HG02798 (cell line): ENCODE measurements around the gene TUBGCP2.

Experiments used
- ATAC-seq: cut with Tn5 transposase; IDR thresholded peaks from one replicate; pipeline ENCODE4 v1.9.1; 2021; ENCODE audit warnings: mild to moderate bottlenecking; ENCODE audit not compliant: unreplicated experiment, poor library complexity

The TUBGCP2 gene

DNA sequence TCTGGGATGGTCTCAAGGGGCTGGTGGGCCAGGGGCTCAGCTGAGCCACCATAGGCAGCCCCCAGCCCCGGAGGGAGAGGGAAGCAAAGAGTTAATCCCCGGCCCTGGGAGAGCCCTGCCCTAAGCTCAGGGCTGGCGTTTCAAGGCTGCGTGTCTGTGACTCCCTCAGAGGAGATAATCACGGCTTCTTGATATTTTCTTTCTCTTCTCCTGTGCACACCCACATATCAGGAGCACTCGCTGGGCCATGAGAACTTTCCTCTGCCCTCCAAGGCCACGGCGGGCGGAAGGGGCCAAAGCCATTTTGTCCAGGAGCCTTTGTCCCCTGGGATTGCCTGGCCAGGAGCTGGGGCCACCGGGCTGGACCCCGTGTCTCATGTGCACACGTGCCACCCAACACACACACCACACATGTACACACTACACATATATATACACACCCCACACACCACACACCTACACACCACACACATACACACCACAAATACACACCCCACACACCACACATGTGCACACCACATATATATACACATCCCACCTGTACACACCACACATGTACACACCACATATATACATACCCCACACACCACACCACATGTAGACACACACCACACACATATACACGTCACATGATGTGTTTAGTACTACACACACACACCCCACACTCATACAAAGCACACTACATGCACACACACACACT is 54.1 kb downstream of the TUBGCP2 start:
- ATAC-seq, result no peak

DNA sequence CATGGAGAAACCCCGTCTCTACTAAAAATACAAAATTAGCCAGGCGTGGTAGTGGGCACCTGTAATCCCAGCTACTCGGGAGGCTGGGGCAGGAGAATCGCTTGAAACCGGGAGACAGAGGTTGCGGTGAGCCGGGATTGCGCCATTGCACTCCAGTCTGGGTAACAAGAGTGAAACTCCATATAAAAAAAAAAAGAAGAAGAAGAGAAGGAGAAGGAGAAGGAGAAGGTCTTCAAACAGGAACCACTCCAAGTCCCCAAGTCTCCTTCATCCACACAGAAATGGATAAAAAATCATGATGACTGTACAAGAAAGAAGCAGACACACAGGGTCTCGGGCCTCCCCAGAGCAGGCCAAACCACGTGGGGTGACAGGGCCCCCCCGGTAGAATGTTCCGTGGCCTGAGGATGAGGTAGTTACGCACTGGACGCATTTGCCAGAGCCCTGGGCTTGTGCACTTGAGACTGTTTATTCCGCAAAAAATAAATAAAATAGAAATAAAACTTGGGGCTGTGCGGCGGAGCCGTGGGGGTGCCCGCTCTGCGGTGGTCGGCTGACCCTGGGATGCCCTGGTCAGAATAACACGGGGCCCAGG is 55.2 kb downstream of the TUBGCP2 start:
- no peak for ATAC-seq

DNA sequence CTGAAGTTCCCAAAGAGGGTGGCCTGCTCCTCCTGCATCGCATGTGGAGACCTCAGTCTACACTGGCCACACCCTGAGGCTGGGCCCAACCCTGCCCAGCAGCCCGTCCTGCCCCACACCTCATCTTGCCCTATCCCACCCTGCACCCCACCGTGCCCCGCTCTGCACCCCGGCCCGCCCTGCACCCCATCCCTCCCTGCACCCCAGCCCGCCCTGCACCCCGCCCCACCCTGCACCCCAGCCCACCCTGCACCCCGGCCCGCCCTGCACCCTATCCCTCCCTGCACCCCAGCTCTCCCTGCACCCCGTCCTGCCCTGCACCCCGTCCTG is 56.5 kb downstream of the TUBGCP2 start:
- ATAC-seq, result no peak

DNA sequence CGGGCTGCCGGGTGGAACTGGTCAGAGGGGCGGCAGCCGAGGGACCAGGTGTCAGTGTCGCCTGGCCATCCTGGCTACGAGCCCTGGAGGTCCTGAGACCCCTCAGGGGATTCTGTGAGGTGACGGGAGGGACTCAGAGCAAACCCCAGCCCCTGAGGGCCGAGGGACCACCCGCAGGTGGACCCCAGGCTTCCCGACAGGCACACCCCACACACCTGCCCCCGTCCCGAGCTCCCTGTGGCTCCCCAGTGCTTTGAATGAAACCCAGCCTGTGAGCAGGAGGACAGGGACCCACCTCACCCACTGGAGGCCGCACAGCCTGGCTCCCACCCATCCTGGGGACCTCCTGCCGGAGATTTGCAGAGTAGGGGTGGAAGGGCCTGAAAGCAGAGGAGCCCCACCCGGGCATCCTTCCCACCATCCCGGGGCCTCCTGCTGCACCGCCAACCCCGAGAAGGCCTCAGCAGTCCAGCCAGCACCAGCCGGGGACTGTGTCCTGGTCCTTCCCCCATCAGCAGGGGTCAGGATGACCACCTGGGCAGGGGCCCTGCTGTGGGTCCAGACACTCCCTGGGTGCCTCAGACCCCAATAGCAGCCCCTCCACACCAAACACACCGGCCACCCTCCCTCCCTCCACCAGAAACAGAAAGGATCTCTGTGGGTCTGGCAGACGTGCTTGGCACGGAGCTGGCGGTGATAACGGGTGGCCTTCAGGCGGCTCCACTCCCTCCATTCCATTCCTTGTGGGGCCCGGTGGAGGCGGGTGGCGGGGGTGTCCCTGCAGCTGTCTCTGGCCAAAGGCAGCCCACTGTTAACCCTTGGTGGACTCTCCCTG is 57.1 kb downstream of the TUBGCP2 start:
- no peak for ATAC-seq

DNA sequence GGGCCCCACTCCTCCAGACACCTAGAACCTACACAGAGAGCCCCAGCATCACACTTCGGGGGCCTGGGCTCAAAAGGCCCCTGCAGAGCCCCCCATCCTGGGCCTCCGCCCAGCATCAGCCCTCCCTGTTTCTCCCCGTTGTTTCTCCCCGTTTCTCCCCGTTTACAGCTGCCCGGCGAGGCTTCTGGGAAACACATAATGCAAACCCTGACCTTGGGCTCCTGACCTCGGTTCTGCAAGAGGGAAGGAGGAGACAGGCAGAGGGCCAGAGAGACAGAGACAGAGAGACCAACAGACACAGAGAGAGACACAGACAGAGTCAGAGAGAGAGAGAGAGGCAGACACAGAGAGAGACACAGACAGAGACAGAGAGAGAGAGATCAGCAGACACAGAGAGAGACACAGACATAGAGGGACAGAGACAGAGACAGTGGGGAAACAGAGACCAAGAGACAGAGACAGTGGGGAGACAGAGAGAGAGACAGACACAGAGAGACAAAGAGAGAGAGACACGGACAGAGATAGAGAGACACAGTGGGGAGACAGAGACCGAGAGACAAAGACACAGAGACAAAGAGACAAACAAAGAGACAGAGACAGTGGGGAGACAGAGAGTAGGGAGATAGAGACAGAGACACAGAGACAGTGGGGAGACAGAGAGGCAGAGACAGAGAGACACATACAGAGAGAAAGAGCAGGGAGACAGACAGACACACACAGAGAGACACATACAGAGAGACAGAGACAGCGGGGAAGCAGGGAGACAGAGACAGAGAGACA is 58.5 kb downstream of the TUBGCP2 start:
- no peak for ATAC-seq

DNA sequence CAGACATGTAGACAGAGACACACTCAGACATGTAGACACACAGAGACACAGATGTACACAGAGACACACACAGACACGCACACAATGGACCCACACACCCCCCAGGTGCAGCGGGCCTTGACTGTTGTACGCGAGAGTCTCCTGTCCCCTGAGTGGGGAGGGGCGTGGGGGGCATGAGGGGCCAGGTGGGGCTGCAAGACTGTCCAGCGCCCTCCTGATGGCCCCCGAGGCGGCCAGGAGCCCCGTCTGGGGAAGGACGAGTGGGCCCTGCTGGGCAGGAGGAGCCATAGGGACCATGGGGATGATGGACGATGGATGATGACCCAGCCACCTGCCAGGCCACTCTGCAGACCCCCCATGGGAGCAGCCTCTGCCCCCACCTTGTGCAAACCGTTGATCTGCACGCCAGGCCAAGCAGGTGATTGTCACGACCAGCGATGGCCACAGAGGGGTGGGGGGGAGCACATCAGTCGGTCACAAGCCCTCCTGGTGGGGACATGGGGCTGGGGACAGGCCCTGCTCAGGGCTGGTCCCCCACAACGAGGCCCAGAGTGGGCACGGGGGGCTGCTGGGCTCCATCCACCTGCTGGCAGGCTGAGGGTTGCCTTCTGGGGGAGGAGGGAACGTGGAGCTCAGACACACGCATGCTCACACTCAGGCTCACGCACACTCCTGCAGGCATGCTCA is 59.4 kb downstream of the TUBGCP2 start:
- no peak for ATAC-seq

DNA sequence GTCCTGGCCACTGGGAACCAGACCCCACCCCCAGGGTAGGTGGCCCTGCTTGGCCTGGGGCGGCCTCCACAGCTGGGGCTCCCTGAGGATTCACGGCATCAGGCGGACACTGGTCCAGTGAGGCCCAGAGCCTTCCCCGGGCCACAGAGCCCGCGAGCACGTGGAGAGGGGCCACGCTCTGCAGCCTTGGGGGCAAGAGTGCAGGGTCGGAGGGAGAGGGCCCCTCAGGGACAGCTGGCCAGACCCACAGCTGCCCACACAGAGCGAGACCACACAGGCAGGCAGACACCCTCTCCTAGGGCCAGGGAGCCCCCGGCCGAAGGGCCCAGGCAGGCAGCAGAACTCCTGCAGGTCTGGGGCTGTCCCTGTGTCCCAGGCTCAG is 60.3 kb downstream of the TUBGCP2 start:
- no peak for ATAC-seq

DNA sequence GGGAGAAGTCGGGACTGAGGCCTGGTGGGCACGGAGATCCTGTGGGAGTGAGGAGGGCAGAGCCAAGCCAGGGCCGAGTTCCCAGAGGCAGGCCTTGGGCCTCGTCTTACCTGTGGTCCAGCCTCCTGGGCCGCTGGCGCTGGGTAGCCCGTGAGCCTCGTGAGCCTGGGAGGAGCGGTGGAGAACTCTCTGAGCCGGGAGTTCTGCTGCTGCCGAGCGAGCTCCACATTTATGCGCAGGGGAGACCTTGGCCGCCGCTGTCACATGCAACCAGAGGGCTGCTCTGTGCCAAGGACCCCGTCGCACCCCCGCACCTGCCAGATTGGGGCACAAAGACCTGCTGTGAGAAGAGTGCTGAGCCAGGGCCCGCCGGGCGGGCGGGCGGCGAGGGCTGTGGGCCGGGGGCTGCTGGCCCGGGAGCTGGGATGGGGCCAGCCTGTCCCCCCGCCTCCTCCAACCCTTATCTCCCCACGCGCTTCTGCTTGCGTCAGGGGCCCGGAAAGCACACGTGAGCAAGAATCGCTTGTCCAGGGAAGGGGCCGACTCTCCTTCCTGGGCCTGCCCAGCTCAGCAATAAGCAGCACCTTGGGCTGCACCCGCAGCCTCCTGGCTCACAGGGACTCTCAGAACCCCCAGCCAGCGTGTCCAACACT is 60.9 kb downstream of the TUBGCP2 start:
- ATAC-seq, result no peak

DNA sequence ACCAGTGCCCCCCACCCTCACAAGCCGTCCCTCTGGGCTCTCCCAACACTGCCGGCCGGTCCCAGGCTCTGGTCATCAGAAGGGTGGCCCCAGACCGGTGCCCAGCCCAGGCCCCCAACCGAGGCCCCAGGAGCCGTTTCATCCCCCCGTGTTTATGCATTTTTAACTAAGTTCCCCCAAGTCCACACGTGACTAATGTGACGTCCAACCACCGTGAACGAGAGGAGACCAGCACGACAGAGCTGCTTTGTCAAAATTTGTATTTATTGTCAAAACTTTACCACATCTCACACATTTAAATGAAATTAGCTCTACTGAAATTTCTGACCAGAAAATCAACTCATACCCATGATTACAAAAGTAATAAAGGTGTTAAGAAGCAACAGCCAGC is 62.4 kb downstream of the TUBGCP2 start:
- no peak for ATAC-seq

DNA sequence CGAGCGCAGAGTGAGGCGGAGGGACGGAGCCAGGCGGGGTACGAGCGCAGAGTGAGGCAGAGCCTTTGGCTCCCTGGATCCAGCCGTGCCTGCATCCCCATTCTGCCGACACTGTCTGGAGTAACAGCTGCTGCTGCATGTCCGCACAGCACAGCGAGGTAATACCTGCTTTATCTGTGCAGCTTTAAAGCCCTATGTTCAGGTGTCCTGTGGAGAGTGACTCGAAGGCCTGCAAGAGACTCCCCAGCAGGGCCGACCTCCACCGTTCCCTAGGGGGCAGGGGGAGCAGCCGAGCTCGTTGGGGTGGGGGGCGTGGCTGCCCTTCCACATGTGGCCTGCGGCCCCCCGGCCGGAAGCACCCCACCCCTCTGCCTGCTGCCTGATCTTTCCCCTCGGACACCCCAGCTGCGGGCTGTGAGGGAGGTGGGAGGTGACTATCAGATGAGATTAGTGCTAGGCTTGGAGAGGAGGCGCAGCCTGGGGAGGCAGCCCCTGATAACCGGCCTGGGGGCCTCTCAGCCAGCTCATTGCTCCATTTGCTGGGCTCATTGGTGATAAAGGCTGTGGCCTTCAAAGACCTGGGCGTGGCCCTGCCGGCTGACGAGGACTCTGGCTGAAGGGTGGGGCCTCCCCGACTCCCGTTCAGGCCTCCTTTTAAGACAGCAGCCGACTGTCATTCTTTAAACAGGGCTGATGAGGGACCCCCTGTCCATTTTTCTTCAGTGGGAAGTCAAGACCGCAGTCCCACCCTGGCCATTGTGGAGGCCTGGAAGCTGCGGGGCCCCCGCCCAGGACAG is 63.0 kb downstream of the TUBGCP2 start:
- ATAC-seq, result no peak

DNA sequence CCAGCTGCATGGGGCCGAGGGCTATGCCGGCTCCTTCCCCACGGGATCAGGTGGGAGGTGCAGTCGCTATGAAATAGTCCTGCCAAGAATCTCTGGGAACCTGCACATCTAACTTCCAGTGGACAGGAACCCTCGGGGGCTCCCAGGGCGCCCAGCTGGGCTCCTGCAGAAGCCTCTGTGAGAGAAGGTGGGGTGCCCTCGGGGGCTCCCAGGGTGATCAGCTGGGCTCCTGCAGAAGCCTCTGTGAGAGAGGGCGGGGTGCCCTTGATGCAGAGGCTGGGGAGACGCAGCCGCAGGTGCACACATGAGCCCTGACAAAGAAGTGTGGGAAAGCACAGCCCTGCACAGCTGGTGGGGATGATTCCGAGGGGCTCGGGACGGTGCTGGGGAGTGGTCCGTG is 65.1 kb downstream of the TUBGCP2 start:
- no peak for ATAC-seq

DNA sequence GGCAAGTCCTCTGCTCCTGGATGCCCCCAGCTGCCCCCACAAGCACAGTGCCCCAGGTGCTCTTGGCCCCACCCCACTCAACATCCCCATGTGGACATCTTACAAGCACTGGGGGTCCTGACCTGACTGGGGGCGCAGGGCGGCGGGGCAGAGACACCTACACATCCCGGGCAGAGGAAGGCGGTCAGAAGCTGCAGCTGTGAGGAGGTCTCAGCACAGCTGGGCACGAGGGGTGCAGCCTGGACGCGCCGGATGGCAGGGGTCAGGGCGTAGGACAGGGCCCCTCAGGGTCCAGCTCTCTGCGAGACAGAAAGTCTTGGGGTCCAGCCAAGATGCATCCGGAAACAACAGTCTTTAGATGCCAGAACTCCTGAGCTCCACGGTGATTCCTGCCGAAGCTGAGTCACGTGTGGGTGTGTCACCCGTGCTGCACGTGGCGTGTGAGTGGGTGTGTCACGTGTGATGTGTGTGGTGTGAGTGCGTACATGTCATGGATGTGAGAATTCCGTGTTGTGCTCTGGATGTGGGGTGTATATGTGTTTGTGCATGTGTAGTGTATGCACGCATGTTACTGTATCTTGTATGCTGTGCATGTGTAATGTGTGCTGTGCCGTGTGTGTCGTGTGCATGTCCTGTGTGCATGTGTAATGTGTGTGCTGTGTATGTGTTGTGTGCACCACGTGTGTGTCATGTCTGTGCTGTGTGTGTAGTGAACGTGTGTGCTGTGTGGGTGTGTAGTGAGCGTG is 65.9 kb downstream of the TUBGCP2 start:
- ATAC-seq, result no peak

DNA sequence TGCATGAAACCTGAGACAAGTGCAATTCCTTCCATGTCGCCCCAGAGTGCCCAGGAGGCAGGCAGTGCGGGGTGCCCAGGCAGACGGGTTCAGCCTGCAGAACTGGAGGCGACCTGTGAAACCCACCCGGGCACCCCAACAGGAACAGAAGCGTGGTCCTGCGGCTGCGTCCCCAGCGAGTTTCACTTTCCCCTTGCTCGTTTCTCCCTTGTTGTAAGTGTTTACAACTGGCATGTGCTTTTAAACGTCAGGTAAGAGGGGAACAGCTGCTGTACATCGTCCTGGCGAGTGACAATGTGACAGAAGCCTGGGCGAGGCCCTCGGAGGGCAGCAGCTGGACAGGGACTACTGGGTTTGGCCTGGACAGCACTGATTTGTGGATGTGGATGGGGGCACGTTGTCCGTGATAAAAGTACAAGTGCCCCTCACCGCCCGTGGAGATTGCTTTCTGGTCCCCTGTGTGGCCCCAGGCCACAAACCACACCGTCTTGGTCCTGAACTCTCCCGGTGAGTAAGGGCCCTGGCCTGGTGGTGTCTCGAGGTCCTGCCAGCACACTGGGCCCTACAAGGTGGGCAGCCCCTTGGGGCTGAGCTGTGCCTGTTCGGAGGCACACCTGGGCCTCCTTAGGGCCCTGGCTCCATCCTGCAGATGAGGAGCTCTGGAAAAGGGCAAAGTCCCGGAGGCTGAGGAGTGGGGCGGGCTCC is 67.0 kb downstream of the TUBGCP2 start:
- peak; percentile 50 for ATAC-seq

DNA sequence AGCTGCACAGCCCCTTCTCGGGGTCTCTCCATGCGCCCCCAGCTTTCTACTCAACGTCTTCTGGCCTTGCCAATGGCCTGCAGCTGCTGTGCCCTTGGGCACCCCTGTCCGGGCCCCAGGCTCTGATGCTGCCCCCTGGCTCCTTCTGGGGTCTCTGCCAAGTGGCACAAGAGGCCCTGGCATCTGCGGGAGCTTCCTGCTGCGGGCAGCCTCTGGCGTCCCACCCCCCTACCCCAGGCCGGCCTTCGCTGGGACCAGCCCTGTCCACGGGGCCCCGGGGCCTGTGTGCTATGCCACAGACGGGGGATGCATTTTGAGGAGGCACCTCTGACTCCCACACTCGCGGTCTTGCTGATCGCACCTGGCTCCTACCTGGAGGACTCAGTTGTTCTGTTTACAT is 68.7 kb downstream of the TUBGCP2 start:
- no peak for ATAC-seq

DNA sequence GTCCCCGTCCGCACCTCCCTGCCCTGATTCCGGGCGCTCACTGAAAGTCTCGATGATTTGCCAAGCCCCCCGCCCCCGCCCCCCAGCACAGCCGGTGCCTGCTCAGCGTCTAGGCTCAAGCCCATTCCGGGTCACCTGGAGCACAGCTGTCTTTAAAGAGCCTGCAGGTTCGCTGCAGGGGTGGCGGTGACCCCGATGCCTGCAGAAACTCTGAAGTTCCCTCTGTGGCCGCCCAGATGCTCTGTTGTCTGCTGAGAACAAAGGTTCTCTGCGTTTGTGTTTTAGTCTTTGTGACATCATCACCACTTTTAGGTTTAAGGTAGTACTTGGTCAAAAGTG is 70.2 kb downstream of the TUBGCP2 start:
- ATAC-seq, result no peak

DNA sequence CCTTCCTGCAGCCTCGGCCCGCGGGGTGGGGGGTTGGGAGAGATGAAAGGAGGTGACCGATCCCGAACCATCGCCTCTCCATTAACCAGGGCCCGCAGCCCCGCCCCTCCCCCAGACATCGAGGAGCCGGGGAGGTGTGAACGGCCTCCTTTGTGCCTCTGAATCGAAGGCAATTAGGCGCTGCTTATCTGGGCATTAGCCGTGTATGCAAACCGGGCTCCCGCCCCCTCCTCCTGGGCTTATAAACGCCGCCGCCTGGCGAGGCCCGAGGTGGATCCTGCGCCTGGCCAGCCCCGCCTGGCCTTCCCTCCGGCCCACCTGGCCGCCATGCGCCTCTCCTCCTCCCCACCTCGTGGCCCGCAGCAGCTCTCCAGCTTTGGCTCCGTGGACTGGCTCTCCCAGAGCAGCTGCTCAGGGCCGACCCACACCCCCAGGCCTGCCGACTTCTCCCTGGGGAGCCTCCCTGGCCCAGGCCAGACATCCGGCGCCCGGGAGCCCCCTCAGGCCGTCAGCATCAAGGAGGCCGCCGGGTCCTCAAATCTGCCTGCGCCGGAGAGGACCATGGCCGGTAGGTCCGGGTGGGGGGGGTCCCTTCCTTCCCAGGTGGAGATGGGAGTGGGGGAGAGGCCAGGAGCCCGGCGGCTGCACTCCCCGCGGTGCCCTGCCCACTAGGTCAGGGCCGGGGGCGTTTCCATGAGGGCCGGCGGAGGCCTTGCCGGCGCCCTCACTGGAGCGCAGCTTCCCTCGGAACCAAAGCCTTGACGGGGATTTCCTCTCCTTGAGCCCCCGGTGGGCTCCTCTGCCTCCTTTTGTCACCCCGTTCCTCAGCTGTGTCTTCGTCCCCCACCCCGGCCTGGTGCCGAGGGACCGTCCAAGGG is 70.8 kb downstream of the TUBGCP2 start, which contains the start of gene VENTX:
VENTX (plus strand) TSS at position 268 of the 878 bp plus-strand sequence; CDS start at position 328, 60 bp downstream.
- no peak for ATAC-seq

DNA sequence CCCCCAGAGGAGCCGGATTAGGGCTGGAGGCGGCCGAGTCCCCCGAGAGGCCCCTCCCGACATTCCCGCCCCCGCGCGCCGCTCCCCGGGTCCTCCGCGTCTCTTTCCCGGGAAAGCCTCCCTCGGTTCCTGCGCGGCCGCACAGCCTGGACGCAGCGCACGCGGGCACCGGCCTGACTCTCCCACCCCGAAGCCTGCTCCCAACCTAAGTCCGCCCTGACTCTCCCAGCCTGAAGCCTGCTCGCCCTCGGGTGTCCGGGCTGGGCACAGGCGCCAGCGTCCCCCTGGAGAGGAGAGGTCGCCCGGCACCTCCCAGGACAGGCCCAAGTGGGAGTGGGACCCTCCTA is 71.5 kb downstream of the TUBGCP2 start:
- no peak for ATAC-seq
